GM18951 (cell line): Measurements from ENCODE around the gene CPSF4.
"Not testable (repeated sequence)": the region's sequence is repeated elsewhere in the genome, so short reads cannot be mapped to it uniquely, and the experiment has no call there.

Source experiments
- POLR2A ChIP-seq: IDR thresholded peaks from 4 replicates; pipeline ENCODE4 v1.6.1; 2011; ENCODE audit warnings: mild to moderate bottlenecking; ENCODE audit not compliant: insufficient read length, insufficient read depth; ENCODE audit errors: extremely low read depth
- in situ Hi-C: fragments of 300-500 bp; cut with MboI; formaldehyde crosslinking; loops from one replicate; pipeline ENCODE4 v1.12.0; 2022; ENCODE audit warnings: low sequenced_read_pairs, mixed read lengths, inconsistent platforms; ENCODE audit not compliant: unreplicated experiment

CPSF4 gene

GRCh38 chr7:99402854-99403253, 35.9 kb upstream of the CPSF4 start:
- in situ Hi-C loops: no loop called here
- no peak for TF ChIP-seq POLR2A

GRCh38 chr7:99403764-99404163, 35.0 kb upstream of the CPSF4 start:
- no peak for TF ChIP-seq POLR2A
- in situ Hi-C loops: no loop called here

GRCh38 chr7:99404235-99404976, 34.3 kb upstream of the CPSF4 start:
- in situ Hi-C loops: no loop called here
- TF ChIP-seq POLR2A: no peak

GRCh38 chr7:99404977-99405320, 33.8 kb upstream of the CPSF4 start:
- no peak for TF ChIP-seq POLR2A
- in situ Hi-C loops: no loop called here

- peak; percentile 23 for TF ChIP-seq POLR2A
- in situ Hi-C loops: no loop called here
These were observed 32.2 kb upstream of the CPSF4 start for GRCh38 chr7:99406557-99406956.

- in situ Hi-C loops: no loop called here
- no peak for TF ChIP-seq POLR2A
These were observed 30.8 kb upstream of the CPSF4 start for GRCh38 chr7:99407872-99408378.

- TF ChIP-seq POLR2A: peak; percentile 87
- in situ Hi-C loops: no loop called here
These were observed 30.2 kb upstream of the CPSF4 start, which contains the start of the genes BUD31 and PDAP1 for GRCh38 chr7:99408379-99409191. BUD31 (plus strand) TSS chr7:99408969; CDS start chr7:99411093, 2,124 bp downstream. PDAP1 (minus strand) TSS chr7:99408597; CDS start chr7:99408548, 49 bp downstream.

- no peak for TF ChIP-seq POLR2A
- in situ Hi-C loops: no loop called here
These were observed 29.6 kb upstream of the CPSF4 start for GRCh38 chr7:99409192-99409572.

GRCh38 chr7:99409806-99410205, 28.9 kb upstream of the CPSF4 start:
- in situ Hi-C loops: no loop called here
- TF ChIP-seq POLR2A: no peak

- in situ Hi-C loops: no loop called here
- TF ChIP-seq POLR2A: no peak
These were observed 28.1 kb upstream of the CPSF4 start for GRCh38 chr7:99410635-99411034.

- in situ Hi-C loops: not testable (repeated sequence)
These were observed 23.1 kb upstream of the CPSF4 start for GRCh38 chr7:99415513-99416127.

GRCh38 chr7:99418260-99418659, 20.5 kb upstream of the CPSF4 start:
- no peak for TF ChIP-seq POLR2A
- in situ Hi-C loops: no loop called here

GRCh38 chr7:99419323-99420021, 19.3 kb upstream of the CPSF4 start:
- in situ Hi-C loops: no loop called here
- no peak for TF ChIP-seq POLR2A
